ENCODE measurements around the gene IL16.

IL16 gene

GRCh38 chr15:81161851-81162250 is 34.8 kb upstream of the IL16 start:
- Histone ChIP-seq H3K4me1 (ENCODE audit: insufficient read depth, low read length) (no peaks in the 10 kb centered on the region), H3K4me3 (ENCODE audit: low read length) (no peak overlapping the region), H3K27ac (ENCODE audit: low read length) (no peak overlapping the region), H3K36me3 (ENCODE audit: insufficient read depth, low read depth, low read length) (no peaks in the 10 kb centered on the region), H3K9ac (ENCODE audit: low read depth, low read length) (no peak overlapping the region), H3K9me3 (ENCODE audit: insufficient read depth, low read depth, low read length) (no peaks in the 10 kb centered on the region), H3K27me3 (ENCODE audit: insufficient read depth, low read length) (no peaks in the 10 kb centered on the region)

- Histone ChIP-seq H3K36me3 (ENCODE audit: insufficient read depth, low read depth, low read length) (no peaks in the 10 kb centered on the region), H3K27ac (ENCODE audit: low read length) (no peak overlapping the region), H3K4me3 (ENCODE audit: low read length) (no peak overlapping the region), H3K4me1 (ENCODE audit: insufficient read depth, low read length) (no peaks in the 10 kb centered on the region), H3K9me3 (ENCODE audit: insufficient read depth, low read depth, low read length) (no peaks in the 10 kb centered on the region), H3K9ac (ENCODE audit: low read depth, low read length) (no peak overlapping the region), H3K27me3 (ENCODE audit: insufficient read depth, low read length) (no peaks in the 10 kb centered on the region)
These were observed 32.5 kb upstream of the IL16 start for GRCh38 chr15:81163961-81164800.

DNA sequence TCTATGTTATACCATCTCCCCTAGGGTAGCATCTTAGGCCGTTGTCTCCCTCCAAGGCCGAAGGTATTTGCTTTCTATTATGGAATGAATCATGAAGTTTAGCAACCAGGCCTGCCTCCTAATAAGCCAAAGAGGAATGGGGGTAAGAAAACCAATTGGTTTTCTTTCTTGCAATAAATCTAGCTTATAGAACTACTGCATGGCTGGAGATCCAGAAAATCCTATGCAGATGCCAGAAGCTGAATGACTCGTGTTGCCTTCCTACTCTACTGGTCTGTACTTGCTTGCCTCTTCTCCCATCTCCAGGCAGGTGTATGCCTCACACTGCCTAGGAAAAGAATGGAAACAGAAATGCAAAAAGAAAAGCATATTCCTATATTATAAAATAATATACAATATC is 31.1 kb upstream of the IL16 start:
- H3K4me1 ChIP-seq (ENCODE audit: insufficient read depth, low read length): no peaks in the 10 kb centered on the region
- H3K36me3 ChIP-seq (ENCODE audit: insufficient read depth, low read depth, low read length): no peaks in the 10 kb centered on the region
- no peak overlapping the region for H3K9ac ChIP-seq (ENCODE audit: low read depth, low read length)
- no peaks in the 10 kb centered on the region for H3K9me3 ChIP-seq (ENCODE audit: insufficient read depth, low read depth, low read length)
- no peak overlapping the region for H3K4me3 ChIP-seq (ENCODE audit: low read length)
- H3K27ac ChIP-seq (ENCODE audit: low read length): no peak overlapping the region
- H3K27me3 ChIP-seq (ENCODE audit: insufficient read depth, low read length): no peaks in the 10 kb centered on the region

DNA sequence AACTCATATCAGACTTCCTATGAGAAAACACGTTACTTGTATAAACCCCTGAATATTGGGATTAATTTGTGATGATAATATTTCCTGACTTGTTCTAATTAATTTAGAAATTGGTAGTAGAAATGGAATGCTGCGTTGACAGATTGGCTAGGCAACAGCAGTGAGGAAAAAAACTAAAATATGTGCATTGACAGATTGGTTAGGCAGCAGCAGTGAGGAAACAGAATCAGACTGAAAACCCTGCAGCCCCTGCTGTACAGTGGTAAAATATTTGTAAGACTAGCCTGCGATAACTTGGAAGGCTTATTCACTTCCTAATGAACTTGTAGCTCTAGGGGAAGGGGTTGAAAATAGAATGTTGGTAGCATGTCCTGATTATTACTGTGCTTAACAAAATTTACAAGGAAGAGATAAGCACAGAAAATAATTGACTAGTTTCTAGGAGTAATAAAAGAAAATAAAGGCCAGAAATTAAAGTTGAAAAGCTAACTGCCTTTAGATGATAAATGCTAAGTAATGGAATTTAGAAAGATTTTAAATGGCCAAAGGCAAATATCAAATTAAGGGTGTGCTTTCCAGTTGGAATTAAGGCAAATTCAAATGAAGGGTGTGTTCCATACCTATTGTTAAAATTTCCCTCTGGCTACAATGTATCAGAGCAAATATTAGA is 29.9 kb upstream of the IL16 start:
- Histone ChIP-seq H3K27ac (ENCODE audit: low read length) (no peak overlapping the region), H3K36me3 (ENCODE audit: insufficient read depth, low read depth, low read length) (no peaks in the 10 kb centered on the region), H3K27me3 (ENCODE audit: insufficient read depth, low read length) (no peaks in the 10 kb centered on the region; the same call in 1 of the 2 replicates), H3K4me3 (ENCODE audit: low read length) (no peak overlapping the region), H3K4me1 (ENCODE audit: insufficient read depth, low read length) (no peaks in the 10 kb centered on the region), H3K9me3 (ENCODE audit: insufficient read depth, low read depth, low read length) (no peaks in the 10 kb centered on the region), H3K9ac (ENCODE audit: low read depth, low read length) (no peak overlapping the region)

GRCh38 chr15:81168131-81168526 is 28.6 kb upstream of the IL16 start:
- Histone ChIP-seq H3K36me3 (ENCODE audit: insufficient read depth, low read depth, low read length) (no peaks in the 10 kb centered on the region), H3K4me3 (ENCODE audit: low read length) (no peak overlapping the region), H3K9me3 (ENCODE audit: insufficient read depth, low read depth, low read length) (no peaks in the 10 kb centered on the region), H3K27ac (ENCODE audit: low read length) (no peak overlapping the region), H3K27me3 (ENCODE audit: insufficient read depth, low read length) (no peaks in the 10 kb centered on the region; the same call in 1 of the 2 replicates), H3K4me1 (ENCODE audit: insufficient read depth, low read length) (no peaks in the 10 kb centered on the region), H3K9ac (ENCODE audit: low read depth, low read length) (no peak overlapping the region)

- Histone ChIP-seq H3K9me3 (ENCODE audit: insufficient read depth, low read depth, low read length) (no peaks in the 10 kb centered on the region), H3K36me3 (ENCODE audit: insufficient read depth, low read depth, low read length) (no peaks in the 10 kb centered on the region), H3K4me1 (ENCODE audit: insufficient read depth, low read length) (no peaks in the 10 kb centered on the region), H3K27me3 (ENCODE audit: insufficient read depth, low read length) (no peaks in the 10 kb centered on the region; the same call in 1 of the 2 replicates), H3K9ac (ENCODE audit: low read depth, low read length) (no peak overlapping the region), H3K4me3 (ENCODE audit: low read length) (no peak overlapping the region), H3K27ac (ENCODE audit: low read length) (no peak overlapping the region)
These were observed 28.0 kb upstream of the IL16 start for GRCh38 chr15:81168644-81169043.

DNA sequence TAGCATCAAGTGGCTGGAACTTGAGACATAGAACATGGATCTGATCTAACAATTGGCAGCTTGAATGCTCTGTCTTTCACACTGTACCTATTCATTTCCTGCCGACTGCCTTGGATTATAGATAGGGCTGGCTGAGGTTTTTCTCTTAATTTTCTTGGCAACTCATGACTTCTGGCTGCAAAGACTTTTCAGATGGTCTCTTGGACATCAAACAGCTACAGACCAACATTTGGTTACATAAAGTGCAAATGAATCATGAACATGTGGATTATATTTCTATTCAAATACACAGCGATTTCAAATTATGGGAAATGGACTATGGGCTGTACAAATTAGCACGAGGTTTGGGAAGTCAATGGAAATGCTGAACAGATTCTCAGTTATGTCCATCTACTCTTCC is 26.2 kb upstream of the IL16 start:
- Histone ChIP-seq H3K27me3 (ENCODE audit: insufficient read depth, low read length) (no peaks in the 10 kb centered on the region; the same call in 1 of the 2 replicates), H3K9me3 (ENCODE audit: insufficient read depth, low read depth, low read length) (no peaks in the 10 kb centered on the region), H3K27ac (ENCODE audit: low read length) (no peak overlapping the region), H3K4me3 (ENCODE audit: low read length) (no peak overlapping the region), H3K4me1 (ENCODE audit: insufficient read depth, low read length) (no peaks in the 10 kb centered on the region), H3K9ac (ENCODE audit: low read depth, low read length) (no peak overlapping the region), H3K36me3 (ENCODE audit: insufficient read depth, low read depth, low read length) (no peaks in the 10 kb centered on the region)

- Histone ChIP-seq H3K4me1 (ENCODE audit: insufficient read depth, low read length) (no peaks in the 10 kb centered on the region), H3K36me3 (ENCODE audit: insufficient read depth, low read depth, low read length) (no peaks in the 10 kb centered on the region), H3K9ac (ENCODE audit: low read depth, low read length) (no peak overlapping the region), H3K4me3 (ENCODE audit: low read length) (no peak overlapping the region), H3K9me3 (ENCODE audit: insufficient read depth, low read depth, low read length) (no peaks in the 10 kb centered on the region), H3K27me3 (ENCODE audit: insufficient read depth, low read length) (no peaks in the 10 kb centered on the region; the same call in 1 of the 2 replicates), H3K27ac (ENCODE audit: low read length) (no peak overlapping the region)
These were observed 25.4 kb upstream of the IL16 start for GRCh38 chr15:81171286-81171685.

GRCh38 chr15:81174125-81174791 is 22.4 kb upstream of the IL16 start:
- Histone ChIP-seq H3K4me3 (ENCODE audit: low read length) (no peak overlapping the region), H3K36me3 (ENCODE audit: insufficient read depth, low read depth, low read length) (no peaks in the 10 kb centered on the region), H3K9ac (ENCODE audit: low read depth, low read length) (no peak overlapping the region), H3K27me3 (ENCODE audit: insufficient read depth, low read length) (no peaks in the 10 kb centered on the region; the same call in 1 of the 2 replicates), H3K27ac (ENCODE audit: low read length) (no peak overlapping the region), H3K4me1 (ENCODE audit: insufficient read depth, low read length) (no peaks in the 10 kb centered on the region), H3K9me3 (ENCODE audit: insufficient read depth, low read depth, low read length) (no peaks in the 10 kb centered on the region)

GRCh38 chr15:81174792-81175327 is 21.8 kb upstream of the IL16 start:
- no peak overlapping the region for H3K27ac ChIP-seq (ENCODE audit: low read length)
- H3K4me1 ChIP-seq (ENCODE audit: insufficient read depth, low read length): no peaks in the 10 kb centered on the region
- no peak overlapping the region for H3K9ac ChIP-seq (ENCODE audit: low read depth, low read length)
- H3K9me3 ChIP-seq (ENCODE audit: insufficient read depth, low read depth, low read length): no peaks in the 10 kb centered on the region
- H3K27me3 ChIP-seq (ENCODE audit: insufficient read depth, low read length): no peaks in the 10 kb centered on the region; the same call in 1 of the 2 replicates
- H3K36me3 ChIP-seq (ENCODE audit: insufficient read depth, low read depth, low read length): no peaks in the 10 kb centered on the region
- H3K4me3 ChIP-seq (ENCODE audit: low read length): no peak overlapping the region

- no peak overlapping the region for H3K9ac ChIP-seq (ENCODE audit: low read depth, low read length)
- no peaks in the 10 kb centered on the region for H3K4me1 ChIP-seq (ENCODE audit: insufficient read depth, low read length)
These were observed 21.2 kb upstream of the IL16 start for GRCh38 chr15:81175496-81175895.

More at GRCh38 chr15:81175496-81175895, 21.2 kb upstream of the IL16 start:
- no peaks in the 10 kb centered on the region for H3K36me3 ChIP-seq (ENCODE audit: insufficient read depth, low read depth, low read length)
- H3K27me3 ChIP-seq (ENCODE audit: insufficient read depth, low read length): no peaks in the 10 kb centered on the region; the same call in 1 of the 2 replicates
- H3K4me3 ChIP-seq (ENCODE audit: low read length): no peak overlapping the region
- H3K27ac ChIP-seq (ENCODE audit: low read length): no peak overlapping the region
- H3K9me3 ChIP-seq (ENCODE audit: insufficient read depth, low read depth, low read length): no peaks in the 10 kb centered on the region

All from iPS-20b (cell line).